Stimulated activated CD4-positive, alpha-beta T cell treated with anti-CD3 and anti-CD28 coated beads, Interleukin-12 subunit alpha, Interleukin-12 subunit beta, amount 100 ng/mL, for 4 hours (primary cell): ENCODE measurements around the gene ACSL3.
"Not testable (repeated sequence)": the region's sequence is repeated elsewhere in the genome, so short reads cannot be mapped to it uniquely, and the experiment has no call there.

Experiments
- DNase-seq: peaks from one replicate; pipeline ENCODE4 v3.0.0-alpha.2; 2020

ACSL3 gene

GRCh38 chr2:222915092-222915957 lies 54.5 kb downstream of the ACSL3 start:
- DNase-seq, result no peak

GRCh38 chr2:222916229-222917197 lies 55.7 kb downstream of the ACSL3 start:
- DNase-seq, result no peak

GRCh38 chr2:222917212-222917611 lies 56.4 kb downstream of the ACSL3 start:
- DNase-seq, result not testable (repeated sequence)

- no peak for DNase-seq
Observed at GRCh38 chr2:222919841-222920526, 59.1 kb downstream of the ACSL3 start.

- DNase-seq, result no peak
Observed at GRCh38 chr2:222920657-222921186, 59.9 kb downstream of the ACSL3 start.

GRCh38 chr2:222922019-222922800 lies 61.4 kb downstream of the ACSL3 start:
- no peak for DNase-seq

GRCh38 chr2:222926915-222927314 lies 66.1 kb downstream of the ACSL3 start:
- DNase-seq, result no peak

GRCh38 chr2:222927600-222927999 lies 66.8 kb downstream of the ACSL3 start:
- no peak for DNase-seq

GRCh38 chr2:222928335-222928734 lies 67.5 kb downstream of the ACSL3 start:
- no peak for DNase-seq

GRCh38 chr2:222930862-222931261 lies 70.0 kb downstream of the ACSL3 start:
- no peak for DNase-seq

GRCh38 chr2:222931659-222932058 lies 70.8 kb downstream of the ACSL3 start:
- no peak for DNase-seq

- DNase-seq, result no peak
Observed at GRCh38 chr2:222933458-222933857, 72.6 kb downstream of the ACSL3 start.

GRCh38 chr2:222935688-222936298 lies 75.0 kb downstream of the ACSL3 start:
- no peak for DNase-seq

GRCh38 chr2:222936705-222937104 lies 75.9 kb downstream of the ACSL3 start:
- DNase-seq, result no peak

- no peak for DNase-seq
Observed at GRCh38 chr2:222938327-222938726, 77.5 kb downstream of the ACSL3 start.

- DNase-seq, result peak; percentile 47
Observed at GRCh38 chr2:222939208-222939856, 78.5 kb downstream of the ACSL3 start.

- DNase-seq, result no peak
Observed at GRCh38 chr2:222939979-222940378, 79.1 kb downstream of the ACSL3 start.

GRCh38 chr2:222941510-222942032 lies 80.7 kb downstream of the ACSL3 start:
- DNase-seq, result no peak

GRCh38 chr2:222942561-222942960 lies 81.7 kb downstream of the ACSL3 start:
- DNase-seq, result no peak

- DNase-seq, result no peak
Observed at GRCh38 chr2:222942977-222943376, 82.1 kb downstream of the ACSL3 start.

GRCh38 chr2:222943820-222944219 lies 83.0 kb downstream of the ACSL3 start:
- no peak for DNase-seq
